ENCODE results near the gene PSMB10.

Gene PSMB10

GRCh38 chr16:67942510-67943255 lies 6.0 kb upstream of the PSMB10 start:
- Histone ChIP-seq H2AFZ (ENCODE audit: low read depth, low read length) (no peak overlapping the region), H3K36me3 (replicated peaks; ENCODE audit: low read depth, low read length) (peaks cover 34% of the 10 kb centered on the region), H3K4me1 (ENCODE audit: low read length) (no peaks in the 10 kb centered on the region)

DNA sequence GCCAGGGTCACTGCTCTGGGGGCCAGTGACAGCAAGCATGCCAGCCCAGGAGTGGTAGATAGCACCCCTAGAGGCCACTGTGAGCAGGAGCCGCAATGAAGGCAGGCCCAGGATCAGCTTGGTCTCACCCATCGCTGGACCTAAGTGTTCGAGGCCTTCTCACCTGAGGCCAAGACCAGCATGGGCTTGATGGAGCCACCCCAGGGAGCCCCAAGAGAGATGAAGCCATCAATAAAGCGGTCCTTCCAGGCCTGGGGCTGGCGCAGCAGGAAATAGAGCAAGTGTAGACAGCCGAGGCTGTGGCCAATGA lies 5.5 kb upstream of the PSMB10 start:
- Histone ChIP-seq H3K9ac (ENCODE audit: low read length) (no peak overlapping the region), H3K9me3 (ENCODE audit: insufficient read depth, low read length) (no peaks in the 10 kb centered on the region), H4K20me1 (ENCODE audit: insufficient read depth, low read length) (peaks cover 18% of the 10 kb centered on the region; the same call in 1 of the 2 replicates), H3K79me2 (ENCODE audit: low read length) (peaks cover 15% of the 10 kb centered on the region), H3K4me3 (ENCODE audit: low read length) (no peak overlapping the region), H3K27me3 (ENCODE audit: low read depth, low read length) (no peaks in the 10 kb centered on the region), H3K4me2 (ENCODE audit: low read length) (no peak overlapping the region), H2AFZ (ENCODE audit: low read depth, low read length) (no peak overlapping the region), H3K36me3 (replicated peaks; ENCODE audit: low read depth, low read length) (peaks cover 35% of the 10 kb centered on the region), H3K27ac (ENCODE audit: low read length) (no peak overlapping the region), H3K4me1 (ENCODE audit: low read length) (peaks cover 5% of the 10 kb centered on the region)
- TF ChIP-seq EZH2phosphoT487 (IDR thresholded peaks at IDR 0.05; ENCODE audit: low read depth): no peak
- TF ChIP-seq, protein P1, sequence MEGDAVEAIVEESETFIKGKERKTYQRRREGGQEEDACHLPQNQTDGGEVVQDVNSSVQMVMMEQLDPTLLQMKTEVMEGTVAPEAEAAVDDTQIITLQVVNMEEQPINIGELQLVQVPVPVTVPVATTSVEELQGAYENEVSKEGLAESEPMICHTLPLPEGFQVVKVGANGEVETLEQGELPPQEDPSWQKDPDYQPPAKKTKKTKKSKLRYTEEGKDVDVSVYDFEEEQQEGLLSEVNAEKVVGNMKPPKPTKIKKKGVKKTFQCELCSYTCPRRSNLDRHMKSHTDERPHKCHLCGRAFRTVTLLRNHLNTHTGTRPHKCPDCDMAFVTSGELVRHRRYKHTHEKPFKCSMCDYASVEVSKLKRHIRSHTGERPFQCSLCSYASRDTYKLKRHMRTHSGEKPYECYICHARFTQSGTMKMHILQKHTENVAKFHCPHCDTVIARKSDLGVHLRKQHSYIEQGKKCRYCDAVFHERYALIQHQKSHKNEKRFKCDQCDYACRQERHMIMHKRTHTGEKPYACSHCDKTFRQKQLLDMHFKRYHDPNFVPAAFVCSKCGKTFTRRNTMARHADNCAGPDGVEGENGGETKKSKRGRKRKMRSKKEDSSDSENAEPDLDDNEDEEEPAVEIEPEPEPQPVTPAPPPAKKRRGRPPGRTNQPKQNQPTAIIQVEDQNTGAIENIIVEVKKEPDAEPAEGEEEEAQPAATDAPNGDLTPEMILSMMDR (IDR thresholded peaks at IDR 0.05; ENCODE audit: low read depth, low read length): peak; percentile 74

More at GRCh38 chr16:67942510-67943255, 6.0 kb upstream of the PSMB10 start:
- Histone ChIP-seq H3K4me2 (ENCODE audit: low read length) (no peak overlapping the region), H3K27me3 (ENCODE audit: low read depth, low read length) (no peaks in the 10 kb centered on the region), H3K4me3 (ENCODE audit: low read length) (no peak overlapping the region), H3K79me2 (ENCODE audit: low read length) (peaks cover 10% of the 10 kb centered on the region), H3K9me3 (ENCODE audit: insufficient read depth, low read length) (no peaks in the 10 kb centered on the region), H4K20me1 (ENCODE audit: insufficient read depth, low read length) (peaks cover 18% of the 10 kb centered on the region; the same call in 1 of the 2 replicates), H3K27ac (ENCODE audit: low read length) (no peak overlapping the region), H3K9ac (ENCODE audit: low read length) (no peak overlapping the region)
- TF ChIP-seq, protein P1 (IDR thresholded peaks at IDR 0.05; ENCODE audit: low read depth, low read length): no peak
- no peak for TF ChIP-seq EZH2phosphoT487 (IDR thresholded peaks at IDR 0.05; ENCODE audit: low read depth)

DNA sequence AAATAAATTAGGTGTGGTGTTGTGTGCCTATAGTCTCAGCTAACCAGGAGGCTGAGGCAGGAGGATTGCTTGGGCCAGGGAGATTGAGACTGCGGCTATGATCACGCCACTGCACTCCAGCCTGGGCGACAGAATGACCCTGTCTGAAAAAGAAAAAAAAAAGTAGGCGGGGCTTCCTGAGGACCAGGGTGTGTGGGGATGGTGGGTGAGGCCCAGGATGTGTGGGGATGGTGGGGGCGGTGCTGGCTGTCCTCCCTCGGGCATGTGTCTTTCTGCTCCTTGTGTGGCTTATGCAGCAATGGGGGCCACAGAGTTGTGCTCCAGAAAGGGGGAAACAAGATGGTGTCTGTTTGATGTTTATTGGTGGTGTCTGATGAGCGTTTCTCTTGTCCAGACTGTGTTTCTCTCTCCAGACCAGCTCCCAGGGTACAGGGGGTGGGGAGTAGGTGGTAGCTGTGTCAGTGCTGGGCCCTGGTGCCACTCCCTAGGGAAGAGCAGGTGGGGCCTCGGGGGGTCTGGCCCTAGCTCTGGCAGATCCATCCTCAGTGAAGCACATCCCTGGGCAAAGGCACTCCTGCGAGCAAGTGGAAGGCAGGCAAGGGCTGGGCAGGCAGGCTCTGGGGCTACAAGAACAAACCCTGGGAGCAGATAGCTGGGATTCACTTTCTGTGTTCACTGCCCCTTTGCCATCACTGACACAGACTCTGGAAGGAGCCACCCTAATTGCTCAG lies 5.0 kb upstream of the PSMB10 start:
- no peak overlapping the region for H2AFZ ChIP-seq (ENCODE audit: low read depth, low read length)
- peaks cover 19% of the 10 kb centered on the region for H3K79me2 ChIP-seq (ENCODE audit: low read length)
- TF ChIP-seq, protein P1 (IDR thresholded peaks at IDR 0.05; ENCODE audit: low read depth, low read length): no peak
- no peak for TF ChIP-seq EZH2phosphoT487 (IDR thresholded peaks at IDR 0.05; ENCODE audit: low read depth)
- H3K27ac ChIP-seq (ENCODE audit: low read length): no peak overlapping the region
- H3K9me3 ChIP-seq (ENCODE audit: insufficient read depth, low read length): no peaks in the 10 kb centered on the region
- no peak overlapping the region for H3K4me2 ChIP-seq (ENCODE audit: low read length)
- no peak overlapping the region for H3K4me3 ChIP-seq (ENCODE audit: low read length)
- H3K9ac ChIP-seq (ENCODE audit: low read length): no peak overlapping the region
- H3K36me3 ChIP-seq (replicated peaks; ENCODE audit: low read depth, low read length): peaks cover 35% of the 10 kb centered on the region
- H3K27me3 ChIP-seq (ENCODE audit: low read depth, low read length): no peaks in the 10 kb centered on the region
- peaks cover 18% of the 10 kb centered on the region; the same call in 1 of the 2 replicates for H4K20me1 ChIP-seq (ENCODE audit: insufficient read depth, low read length)
- H3K4me1 ChIP-seq (ENCODE audit: low read length): peaks cover 8% of the 10 kb centered on the region

GRCh38 chr16:67940446-67941089 lies 3.9 kb upstream of the PSMB10 start:
- Histone ChIP-seq H3K4me2 (ENCODE audit: low read length) (no peak overlapping the region), H2AFZ (ENCODE audit: low read depth, low read length) (no peak overlapping the region), H3K9me3 (ENCODE audit: insufficient read depth, low read length) (no peaks in the 10 kb centered on the region), H3K4me1 (ENCODE audit: low read length) (peaks cover 8% of the 10 kb centered on the region), H4K20me1 (ENCODE audit: insufficient read depth, low read length) (peaks cover 18% of the 10 kb centered on the region; the same call in 1 of the 2 replicates), H3K27me3 (ENCODE audit: low read depth, low read length) (no peaks in the 10 kb centered on the region), H3K27ac (ENCODE audit: low read length) (no peak overlapping the region), H3K4me3 (ENCODE audit: low read length) (no peak overlapping the region), H3K9ac (ENCODE audit: low read length) (no peak overlapping the region), H3K36me3 (replicated peaks; ENCODE audit: low read depth, low read length) (peaks cover 32% of the 10 kb centered on the region), H3K79me2 (ENCODE audit: low read length) (peaks cover 29% of the 10 kb centered on the region)
- TF ChIP-seq, protein P1 (IDR thresholded peaks at IDR 0.05; ENCODE audit: low read depth, low read length): no peak
- no peak for TF ChIP-seq EZH2phosphoT487 (IDR thresholded peaks at IDR 0.05; ENCODE audit: low read depth)
